ENCODE data around the gene SERPINA5. TPM values are rescaled to one million over a fixed set of nuclear protein-coding genes. Genes with fewer than 3 reads are reported as not detected.

SERPINA5 gene
- total RNA-seq, 1 experiment from 2014 or later = 3.0 TPM

- H2AFZ ChIP-seq (ENCODE audit: low read depth, low read length, poor library complexity, severe bottlenecking) = no peak overlapping the region
- ChIA-PET CTCF (interaction anchor here (1.6 kb wide), 1 partner anchor 17 kb away, joined by 7 read pairs; no protein-coding TSS in a partner anchor), POLR2A (no interaction called here), RAD21 (ENCODE audit: low non-redundant PET in 1 of 2, low total read pairs in 2 of 2, uncharacterized antibody in 2 of 2, unreplicated experiment in 2 of 2) (no interaction called here)
- H3K9me2 ChIP-seq (ENCODE audit: insufficient read depth) = no peaks in the 10 kb centered on the region
- intact Hi-C loops (cut with micrococcal nuclease) = loop anchor here (10.0 kb wide), 1 partner anchor 398 kb away; no protein-coding TSS in a partner anchor
- no peaks in the 10 kb centered on the region for H3K79me2 ChIP-seq (ENCODE audit: insufficient read depth, low read length)
- no peaks in the 10 kb centered on the region for H3K9me3 ChIP-seq (ENCODE audit: control insufficient read depth in 1 of 2, insufficient read depth in 1 of 2, low read depth in 1 of 2, low read length in 2 of 2)
- H3K4me3 ChIP-seq (replicated peaks in 1 of 2; ENCODE audit: low read depth in 1 of 2, low read length in 2 of 2) = no peak overlapping the region
- H4K20me1 ChIP-seq (ENCODE audit: insufficient read depth) = no peaks in the 10 kb centered on the region
- TF ChIP-seq FOSL1 (IDR thresholded peaks at IDR 0.05; ENCODE audit: low read depth) (no peak), RAD21 (IDR thresholded peaks at IDR 0.05; ENCODE audit: low read depth) (no peak), CBX3 (IDR thresholded peaks at IDR 0.05; ENCODE audit: low read depth) (no peak), CEBPB (IDR thresholded peaks at IDR 0.05; ENCODE audit: low read depth) (no peak)
- peaks cover 0 to 10% of the 10 kb centered on the region in 2 experiments; a peak in 2 of 4 replicates for H3K4me1 ChIP-seq (ENCODE audit: control insufficient read depth in 1 of 2, insufficient read depth in 2 of 2, low read length in 2 of 2)
- no peak overlapping the region for H3K27ac ChIP-seq (ENCODE audit: low read depth, low read length)
- DNase-seq (ENCODE audit: low read depth, low spot score) (no peak), ATAC-seq (no peak)
- H3K27me3 ChIP-seq (ENCODE audit: insufficient read depth, low read length) = no peaks in the 10 kb centered on the region
- H3K9ac ChIP-seq (ENCODE audit: low read length) = no peak overlapping the region
- no TSS peak for BruUV-seq (replicated peaks)
- no peak overlapping the region for H3K4me2 ChIP-seq (ENCODE audit: low read length)
- no peaks in the 10 kb centered on the region for H3K36me3 ChIP-seq (ENCODE audit: control insufficient read depth in 1 of 2, insufficient read depth in 2 of 2, low read length in 2 of 2)
These were observed 48.8 kb upstream of the SERPINA5 start for GRCh38 chr14:94532447-94532846.

DNA sequence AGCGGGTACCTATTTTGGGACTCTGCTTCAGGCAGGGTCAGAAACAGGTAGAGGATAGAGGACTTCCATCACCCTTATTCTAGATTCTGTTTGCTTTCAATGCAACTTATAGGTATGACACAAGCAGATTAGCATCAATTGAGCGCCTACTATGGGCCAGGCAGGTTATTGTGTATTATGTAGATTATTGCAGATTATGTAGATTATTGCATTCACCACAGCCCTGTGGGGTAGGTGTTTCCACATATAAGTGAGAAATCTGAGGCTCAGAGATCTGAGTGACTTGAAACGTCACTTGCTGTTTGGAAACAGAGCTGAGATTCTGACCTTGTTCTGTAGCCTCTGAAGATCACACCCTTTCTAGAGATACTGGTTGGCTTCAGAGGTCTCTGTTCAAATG, 45.7 kb upstream of the SERPINA5 start:
- Histone ChIP-seq H3K9me3 (ENCODE audit: control insufficient read depth in 1 of 2, insufficient read depth in 1 of 2, low read depth in 1 of 2, low read length in 2 of 2) (no peaks in the 10 kb centered on the region), H3K4me1 (ENCODE audit: control insufficient read depth in 1 of 2, insufficient read depth in 2 of 2, low read length in 2 of 2) (peaks cover 0 to 10% of the 10 kb centered on the region in 2 experiments; a peak in 2 of 4 replicates), H2AFZ (ENCODE audit: low read depth, low read length, poor library complexity, severe bottlenecking) (no peak overlapping the region), H3K4me2 (ENCODE audit: low read length) (no peak overlapping the region), H3K79me2 (ENCODE audit: insufficient read depth, low read length) (no peaks in the 10 kb centered on the region), H4K20me1 (ENCODE audit: insufficient read depth) (no peaks in the 10 kb centered on the region), H3K9ac (ENCODE audit: low read length) (no peak overlapping the region), H3K4me3 (replicated peaks in 1 of 2; ENCODE audit: low read depth in 1 of 2, low read length in 2 of 2) (no peak overlapping the region), H3K27ac (ENCODE audit: low read depth, low read length) (no peak overlapping the region), H3K36me3 (ENCODE audit: control insufficient read depth in 1 of 2, insufficient read depth in 2 of 2, low read length in 2 of 2) (no peaks in the 10 kb centered on the region), H3K27me3 (ENCODE audit: insufficient read depth, low read length) (no peaks in the 10 kb centered on the region), H3K9me2 (ENCODE audit: insufficient read depth) (no peaks in the 10 kb centered on the region)
- ChIA-PET RAD21 (ENCODE audit: low non-redundant PET in 1 of 2, low total read pairs in 2 of 2, uncharacterized antibody in 2 of 2, unreplicated experiment in 2 of 2) (no interaction called here), CTCF (no interaction called here), POLR2A (no interaction called here)
- ATAC-seq (no peak), DNase-seq (ENCODE audit: low read depth, low spot score) (no peak)
- intact Hi-C loops (cut with micrococcal nuclease) = loop anchor here (5.0 to 10.0 kb wide), 2 partner anchors 48 to 401 kb away; no protein-coding TSS in a partner anchor
- no peak for TF ChIP-seq CBX3 (IDR thresholded peaks at IDR 0.05; ENCODE audit: low read depth)
- TF ChIP-seq, protein P1, sequence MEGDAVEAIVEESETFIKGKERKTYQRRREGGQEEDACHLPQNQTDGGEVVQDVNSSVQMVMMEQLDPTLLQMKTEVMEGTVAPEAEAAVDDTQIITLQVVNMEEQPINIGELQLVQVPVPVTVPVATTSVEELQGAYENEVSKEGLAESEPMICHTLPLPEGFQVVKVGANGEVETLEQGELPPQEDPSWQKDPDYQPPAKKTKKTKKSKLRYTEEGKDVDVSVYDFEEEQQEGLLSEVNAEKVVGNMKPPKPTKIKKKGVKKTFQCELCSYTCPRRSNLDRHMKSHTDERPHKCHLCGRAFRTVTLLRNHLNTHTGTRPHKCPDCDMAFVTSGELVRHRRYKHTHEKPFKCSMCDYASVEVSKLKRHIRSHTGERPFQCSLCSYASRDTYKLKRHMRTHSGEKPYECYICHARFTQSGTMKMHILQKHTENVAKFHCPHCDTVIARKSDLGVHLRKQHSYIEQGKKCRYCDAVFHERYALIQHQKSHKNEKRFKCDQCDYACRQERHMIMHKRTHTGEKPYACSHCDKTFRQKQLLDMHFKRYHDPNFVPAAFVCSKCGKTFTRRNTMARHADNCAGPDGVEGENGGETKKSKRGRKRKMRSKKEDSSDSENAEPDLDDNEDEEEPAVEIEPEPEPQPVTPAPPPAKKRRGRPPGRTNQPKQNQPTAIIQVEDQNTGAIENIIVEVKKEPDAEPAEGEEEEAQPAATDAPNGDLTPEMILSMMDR (IDR thresholded peaks at IDR 0.05 in 2 of 3, conservative IDR thresholded peaks at IDR 0.05 in 1 of 3; ENCODE audit: borderline replicate concordance in 1 of 3, insufficient read depth in 1 of 3, low read depth in 2 of 3, low read length in 2 of 3) = 0 out of 6 replicates have a peak, but pooled peaks of 1 of the 3 experiments have one; percentile 12
- BruUV-seq (replicated peaks) = no TSS peak
